Sciatic nerve (tissue), 2 donors: Measurements from ENCODE around the gene AK8. TPM values are rescaled to one million over a fixed set of nuclear protein-coding genes. Genes with fewer than 3 reads are reported as not detected.
A peak's percentile ranks its signal among the peaks of the same experiment; 100 is the strongest.
"Not testable (repeated sequence)": the region's sequence is repeated elsewhere in the genome, so short reads cannot be mapped to it uniquely, and the experiment has no call there.

ENCODE experiments used
- ATAC-seq: fragments of 200-7000 bp; cut with Tn5 transposase; one replicate; pipeline ENCODE4 v1.9.1; 2020; ENCODE audit warnings: mild to moderate bottlenecking, moderate library complexity
- DNase-seq: peaks from one replicate; pipeline ENCODE4 v3.0.0-alpha.2; 2020; ENCODE audit warnings: low spot score
- intact Hi-C: fragments of 100-400 bp; cut with DNase I; formaldehyde crosslinking; loops from one replicate; pipeline ENCODE4 v1.14.2; 2022
- total RNA-seq: library from RNA; stranded (reverse); fragmentation: NEBNext Ultra II Directional; extraction: Animal tissue kit (Norgen Biotek cat#: 25700); gene quantifications from one replicate; pipeline ENCODE4 v1.2.1, GENCODE V29; 2021
- donor health status: DM: no; HTN: no; CAD: no.
- donor health status: DM: no; HTN: no; CAD: no.

AK8 gene
- total RNA-seq, 1 donor from 2014 or later: 1.6 TPM

GRCh38 chr9:132740526-132741309 is 137.4 kb downstream of the AK8 start:
- no peak for DNase-seq
- no peak for ATAC-seq
- intact Hi-C loops: no loop called here

- intact Hi-C loops: no loop called here
- DNase-seq (no peak), ATAC-seq (no peak)
Observed at GRCh38 chr9:132739710-132740310, 138.3 kb downstream of the AK8 start.

- ATAC-seq: peak; percentile 73
- no peak for DNase-seq
- intact Hi-C loops: no loop called here
Observed at GRCh38 chr9:132733260-132733815, 144.7 kb downstream of the AK8 start.

GRCh38 chr9:132732326-132733259 is 145.5 kb downstream of the AK8 start:
- intact Hi-C loops: no loop called here
- ATAC-seq (no peak), DNase-seq (no peak)

GRCh38 chr9:132731230-132731629 is 146.9 kb downstream of the AK8 start:
- no peak for ATAC-seq
- intact Hi-C loops: no loop called here
- DNase-seq: no peak

GRCh38 chr9:132730054-132731033 is 147.7 kb downstream of the AK8 start:
- intact Hi-C loops: no loop called here
- no peak for DNase-seq
- peak; percentile 68 for ATAC-seq

GRCh38 chr9:132729235-132729890 is 148.7 kb downstream of the AK8 start:
- peak; percentile 79 for ATAC-seq
- intact Hi-C loops: no loop called here
- no peak for DNase-seq

GRCh38 chr9:132728497-132728896 is 149.6 kb downstream of the AK8 start:
- no peak for DNase-seq
- ATAC-seq: no peak
- intact Hi-C loops: no loop called here

- no peak for DNase-seq
- no peak for ATAC-seq
- intact Hi-C loops: no loop called here
Observed at GRCh38 chr9:132728071-132728470, 150.0 kb downstream of the AK8 start.

- ATAC-seq (no peak), DNase-seq (no peak)
- intact Hi-C loops: no loop called here
Observed at GRCh38 chr9:132726576-132727130, 151.4 kb downstream of the AK8 start.

- intact Hi-C loops: no loop called here
- ATAC-seq (no peak), DNase-seq (no peak)
Observed at GRCh38 chr9:132725306-132725705, 152.8 kb downstream of the AK8 start.

GRCh38 chr9:132723809-132724208 is 154.3 kb downstream of the AK8 start:
- DNase-seq: no peak
- intact Hi-C loops: no loop called here
- ATAC-seq: no peak

GRCh38 chr9:132722564-132723065 is 155.5 kb downstream of the AK8 start:
- no peak for DNase-seq
- no peak for ATAC-seq
- intact Hi-C loops: no loop called here

- DNase-seq (no peak), ATAC-seq (no peak)
- intact Hi-C loops: no loop called here
Observed at GRCh38 chr9:132721661-132722060, 156.4 kb downstream of the AK8 start.

GRCh38 chr9:132718381-132718928 is 159.6 kb downstream of the AK8 start:
- DNase-seq, ATAC-seq, intact Hi-C loops: not testable (repeated sequence)

GRCh38 chr9:132717326-132717945 is 160.6 kb downstream of the AK8 start:
- intact Hi-C loops: no loop called here
- DNase-seq (no peak), ATAC-seq (no peak)

- no peak for ATAC-seq
- intact Hi-C loops: no loop called here
- DNase-seq: no peak
Observed at GRCh38 chr9:132716007-132716406, 162.1 kb downstream of the AK8 start.
